Neural cell (in vitro differentiated cells): ENCODE data around the gene PDF. TPM values are rescaled to one million over a fixed set of nuclear protein-coding genes. Genes with fewer than 3 reads are reported as not detected.

Experiments used
- H2AFZ ChIP-seq: fragments of 200-600, 300-800 bp; sonication (generic), shearing (Covaris generic); 2 replicates; pipeline ENCODE4 v1.6.0; 2014; ENCODE audit warnings: low read depth, mild to moderate bottlenecking, antibody characterized with exemption, low read length, moderate library complexity
- H3F3A ChIP-seq: fragments of 200-600 bp; shearing (Covaris generic); 2 replicates; pipeline ENCODE4 v1.6.1; 2016; ENCODE audit warnings: mild to moderate bottlenecking, moderate library complexity, mixed read lengths, antibody characterized with exemption, low read length; ENCODE audit not compliant: insufficient read depth, poor library complexity, severe bottlenecking
- H3K27ac ChIP-seq: fragments of 200-600, 300-800 bp; sonication (generic), shearing (Covaris generic); 2 replicates; pipeline ENCODE4 v1.5.1; 2014; ENCODE audit warnings: mild to moderate bottlenecking, low read length, moderate library complexity
- H3K27me3 ChIP-seq: fragments of 300-800, 200-600 bp; sonication (generic), shearing (Covaris generic); 2 replicates; pipeline ENCODE4 v1.6.0; 2014; ENCODE audit warnings: mild to moderate bottlenecking, low read depth, low read length, moderate library complexity; ENCODE audit not compliant: insufficient read depth
- H3K36me3 ChIP-seq: fragments of 300-800, 200-600 bp; sonication (generic), shearing (Covaris generic); 2 replicates; pipeline ENCODE4 v1.5.1; 2014; ENCODE audit warnings: mild to moderate bottlenecking, antibody characterized with exemption, low read length, moderate library complexity; ENCODE audit not compliant: insufficient read depth
- H3K4me2 ChIP-seq: fragments of 300-800, 200-600 bp; sonication (generic), shearing (Covaris generic); 2 replicates; pipeline ENCODE4 v1.6.0; 2014; ENCODE audit warnings: mild to moderate bottlenecking, low read length
- H3K4me3 ChIP-seq: fragments of 300-800, 200-600 bp; sonication (generic), shearing (Covaris generic); 2 replicates; pipeline ENCODE4 v1.5.1; 2014; ENCODE audit warnings: mild to moderate bottlenecking, low read length, moderate library complexity
- H3K79me2 ChIP-seq: fragments of 200-600 bp; shearing (Covaris generic); replicated peaks from 2 replicates; pipeline ENCODE4 v1.6.0; 2014; ENCODE audit warnings: mild to moderate bottlenecking, low read length, moderate library complexity; ENCODE audit not compliant: insufficient read depth
- H3K9ac ChIP-seq: fragments of 300-800, 200-600 bp; sonication (generic), shearing (Covaris generic); 2 replicates; pipeline ENCODE4 v1.6.1; 2016; ENCODE audit warnings: mild to moderate bottlenecking, low read length, mixed read lengths
- H3K9me2 ChIP-seq: fragments of 200-600 bp; shearing (Covaris generic); 2 replicates; pipeline ENCODE4 v1.6.1; 2016; ENCODE audit warnings: mild to moderate bottlenecking, low read length, mixed read lengths; ENCODE audit not compliant: insufficient read depth
- H3K9me3 ChIP-seq: fragments of 200-600, 300-800 bp; sonication (generic), shearing (Covaris generic); 2 replicates; pipeline ENCODE4 v1.6.1; 2016; ENCODE audit warnings: mild to moderate bottlenecking, mixed run types, low read length, moderate library complexity, mixed read lengths
- H4K20me1 ChIP-seq: fragments of 200-600 bp; shearing (Covaris generic); 2 replicates; pipeline ENCODE4 v1.6.1; 2016; ENCODE audit warnings: mild to moderate bottlenecking, mixed run types; ENCODE audit not compliant: insufficient read depth
- EP300 ChIP-seq: fragments of 450-650 bp; conservative IDR thresholded peaks from 2 replicates; pipeline ENCODE4 v1.6.1; 2014; ENCODE audit warnings: antibody characterized with exemption, mild to moderate bottlenecking, moderate library complexity; ENCODE audit not compliant: poor library complexity, severe bottlenecking
- EZH2 ChIP-seq: fragments of 200-600, 300-800 bp; shearing (Covaris generic), sonication (generic); IDR thresholded peaks from 2 replicates; pipeline ENCODE4 v1.6.1; 2014; ENCODE audit warnings: antibody characterized with exemption, low read length, borderline replicate concordance, mild to moderate bottlenecking; ENCODE audit not compliant: insufficient read depth, poor library complexity, severe bottlenecking
- MXI1 ChIP-seq: fragments of 450-650 bp; conservative IDR thresholded peaks from 2 replicates; pipeline ENCODE4 v1.6.1; 2014; ENCODE audit warnings: antibody characterized with exemption, mild to moderate bottlenecking; ENCODE audit not compliant: poor library complexity, severe bottlenecking
- POLR2AphosphoS5 ChIP-seq: IDR thresholded peaks from 2 replicates; pipeline ENCODE4 v1.6.1; 2012
- RAD21 ChIP-seq: fragments of 450-650 bp; conservative IDR thresholded peaks from 2 replicates; pipeline ENCODE4 v1.6.1; 2014; ENCODE audit warnings: antibody characterized with exemption, mild to moderate bottlenecking, moderate library complexity
- SMC3 ChIP-seq: fragments of 450-650 bp; conservative IDR thresholded peaks from 2 replicates; pipeline ENCODE4 v1.6.1; 2014; ENCODE audit warnings: antibody characterized with exemption, mild to moderate bottlenecking, moderate library complexity; ENCODE audit not compliant: poor library complexity
- TAF1 ChIP-seq: IDR thresholded peaks from 2 replicates; pipeline ENCODE4 v1.6.1; 2012; ENCODE audit warnings: low read depth
- polyA plus RNA-seq: library from polyadenylated mRNA; depleted of rRNA; stranded (reverse); fragments of >200 nt; gene quantifications from 2 replicates; pipeline ENCODE4 v1.2.3, GENCODE V29; 2014
- TF ChIP-seq, protein P1 (sequence below): IDR thresholded peaks from 2 replicates; pipeline ENCODE4 v1.6.1; 2012; ENCODE audit warnings: borderline replicate concordance
- TF ChIP-seq, protein P2 (sequence below): fragments of 450-650 bp; IDR thresholded peaks from 2 replicates; pipeline ENCODE4 v1.5.1; 2014; ENCODE audit warnings: antibody characterized with exemption, mild to moderate bottlenecking, moderate library complexity; ENCODE audit not compliant: poor library complexity, severe bottlenecking

The PDF gene
- polyA plus RNA-seq, 1 donor from 2014 or later: 5.1 TPM

DNA sequence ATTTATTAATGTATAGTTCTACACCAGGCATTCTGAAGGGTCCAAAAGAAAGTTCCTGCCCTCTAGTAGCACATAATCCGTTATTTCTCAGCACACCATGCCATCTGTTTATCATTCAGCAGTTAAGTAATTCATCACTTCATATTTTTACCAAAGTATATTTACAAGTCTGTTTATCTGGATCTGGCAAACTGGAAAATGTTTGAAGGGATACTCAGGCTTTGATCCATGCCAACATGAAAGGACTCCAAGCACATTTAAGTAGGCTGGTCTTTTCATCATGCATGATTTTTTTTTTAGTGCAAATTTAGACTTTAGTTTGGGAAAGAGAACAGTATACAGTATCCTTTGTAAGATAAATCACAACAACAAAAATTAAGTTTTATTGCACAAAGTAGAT is 23.3 kb downstream of the PDF start:
- H3K9me2 ChIP-seq: no peaks in the 10 kb centered on the region
- H3K27me3 ChIP-seq: no peaks in the 10 kb centered on the region
- H3K79me2 ChIP-seq: peaks cover 6% of the 10 kb centered on the region
- H2AFZ ChIP-seq: no peak overlapping the region
- H3F3A ChIP-seq: no peaks in the 10 kb centered on the region
- H4K20me1 ChIP-seq: no peaks in the 10 kb centered on the region
- no peak overlapping the region for H3K27ac ChIP-seq
- TF ChIP-seq RAD21: no peak
- no peak for TF ChIP-seq TAF1
- no peak for TF ChIP-seq EZH2
- TF ChIP-seq MXI1: no peak
- no peak for TF ChIP-seq EP300
- H3K36me3 ChIP-seq: no peaks in the 10 kb centered on the region
- H3K4me3 ChIP-seq: no peak overlapping the region
- no peak overlapping the region for H3K9ac ChIP-seq
- H3K4me2 ChIP-seq: no peak overlapping the region
- H3K9me3 ChIP-seq: no peaks in the 10 kb centered on the region

DNA sequence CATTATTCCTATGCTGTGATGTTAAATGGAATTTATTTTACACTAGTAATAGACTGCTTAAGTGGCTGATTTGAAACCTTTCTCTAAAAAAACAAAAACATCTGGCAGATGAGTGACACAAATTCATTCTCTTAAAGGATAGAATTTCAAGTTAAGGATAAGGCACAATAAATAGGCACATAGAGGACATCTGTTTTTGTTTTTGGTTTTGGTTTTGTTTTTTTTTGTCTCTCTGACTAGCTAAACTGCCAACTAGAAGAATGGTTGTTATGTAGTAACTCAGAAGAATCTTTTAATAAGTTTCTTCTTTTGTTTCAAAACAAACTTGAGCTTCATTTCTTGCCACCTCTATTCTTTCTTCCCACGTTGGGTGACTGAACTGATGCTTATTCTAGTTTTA is 24.4 kb downstream of the PDF start:
- Histone ChIP-seq H3K36me3 (no peaks in the 10 kb centered on the region), H3K27me3 (no peaks in the 10 kb centered on the region), H2AFZ (no peak overlapping the region), H3K4me3 (no peak overlapping the region), H3K9ac (no peak overlapping the region), H3K79me2 (no peaks in the 10 kb centered on the region), H3K27ac (no peak overlapping the region), H3K4me2 (no peak overlapping the region), H3K9me3 (no peaks in the 10 kb centered on the region), H3F3A (no peaks in the 10 kb centered on the region), H3K9me2 (no peaks in the 10 kb centered on the region), H4K20me1 (no peaks in the 10 kb centered on the region)
- TF ChIP-seq EP300 (no peak), EZH2 (no peak), SMC3 (no peak), POLR2AphosphoS5 (no peak), TAF1 (no peak)
- TF ChIP-seq, protein P1, sequence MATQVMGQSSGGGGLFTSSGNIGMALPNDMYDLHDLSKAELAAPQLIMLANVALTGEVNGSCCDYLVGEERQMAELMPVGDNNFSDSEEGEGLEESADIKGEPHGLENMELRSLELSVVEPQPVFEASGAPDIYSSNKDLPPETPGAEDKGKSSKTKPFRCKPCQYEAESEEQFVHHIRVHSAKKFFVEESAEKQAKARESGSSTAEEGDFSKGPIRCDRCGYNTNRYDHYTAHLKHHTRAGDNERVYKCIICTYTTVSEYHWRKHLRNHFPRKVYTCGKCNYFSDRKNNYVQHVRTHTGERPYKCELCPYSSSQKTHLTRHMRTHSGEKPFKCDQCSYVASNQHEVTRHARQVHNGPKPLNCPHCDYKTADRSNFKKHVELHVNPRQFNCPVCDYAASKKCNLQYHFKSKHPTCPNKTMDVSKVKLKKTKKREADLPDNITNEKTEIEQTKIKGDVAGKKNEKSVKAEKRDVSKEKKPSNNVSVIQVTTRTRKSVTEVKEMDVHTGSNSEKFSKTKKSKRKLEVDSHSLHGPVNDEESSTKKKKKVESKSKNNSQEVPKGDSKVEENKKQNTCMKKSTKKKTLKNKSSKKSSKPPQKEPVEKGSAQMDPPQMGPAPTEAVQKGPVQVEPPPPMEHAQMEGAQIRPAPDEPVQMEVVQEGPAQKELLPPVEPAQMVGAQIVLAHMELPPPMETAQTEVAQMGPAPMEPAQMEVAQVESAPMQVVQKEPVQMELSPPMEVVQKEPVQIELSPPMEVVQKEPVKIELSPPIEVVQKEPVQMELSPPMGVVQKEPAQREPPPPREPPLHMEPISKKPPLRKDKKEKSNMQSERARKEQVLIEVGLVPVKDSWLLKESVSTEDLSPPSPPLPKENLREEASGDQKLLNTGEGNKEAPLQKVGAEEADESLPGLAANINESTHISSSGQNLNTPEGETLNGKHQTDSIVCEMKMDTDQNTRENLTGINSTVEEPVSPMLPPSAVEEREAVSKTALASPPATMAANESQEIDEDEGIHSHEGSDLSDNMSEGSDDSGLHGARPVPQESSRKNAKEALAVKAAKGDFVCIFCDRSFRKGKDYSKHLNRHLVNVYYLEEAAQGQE: no peak
- TF ChIP-seq, protein P2, sequence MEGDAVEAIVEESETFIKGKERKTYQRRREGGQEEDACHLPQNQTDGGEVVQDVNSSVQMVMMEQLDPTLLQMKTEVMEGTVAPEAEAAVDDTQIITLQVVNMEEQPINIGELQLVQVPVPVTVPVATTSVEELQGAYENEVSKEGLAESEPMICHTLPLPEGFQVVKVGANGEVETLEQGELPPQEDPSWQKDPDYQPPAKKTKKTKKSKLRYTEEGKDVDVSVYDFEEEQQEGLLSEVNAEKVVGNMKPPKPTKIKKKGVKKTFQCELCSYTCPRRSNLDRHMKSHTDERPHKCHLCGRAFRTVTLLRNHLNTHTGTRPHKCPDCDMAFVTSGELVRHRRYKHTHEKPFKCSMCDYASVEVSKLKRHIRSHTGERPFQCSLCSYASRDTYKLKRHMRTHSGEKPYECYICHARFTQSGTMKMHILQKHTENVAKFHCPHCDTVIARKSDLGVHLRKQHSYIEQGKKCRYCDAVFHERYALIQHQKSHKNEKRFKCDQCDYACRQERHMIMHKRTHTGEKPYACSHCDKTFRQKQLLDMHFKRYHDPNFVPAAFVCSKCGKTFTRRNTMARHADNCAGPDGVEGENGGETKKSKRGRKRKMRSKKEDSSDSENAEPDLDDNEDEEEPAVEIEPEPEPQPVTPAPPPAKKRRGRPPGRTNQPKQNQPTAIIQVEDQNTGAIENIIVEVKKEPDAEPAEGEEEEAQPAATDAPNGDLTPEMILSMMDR: no peak

DNA sequence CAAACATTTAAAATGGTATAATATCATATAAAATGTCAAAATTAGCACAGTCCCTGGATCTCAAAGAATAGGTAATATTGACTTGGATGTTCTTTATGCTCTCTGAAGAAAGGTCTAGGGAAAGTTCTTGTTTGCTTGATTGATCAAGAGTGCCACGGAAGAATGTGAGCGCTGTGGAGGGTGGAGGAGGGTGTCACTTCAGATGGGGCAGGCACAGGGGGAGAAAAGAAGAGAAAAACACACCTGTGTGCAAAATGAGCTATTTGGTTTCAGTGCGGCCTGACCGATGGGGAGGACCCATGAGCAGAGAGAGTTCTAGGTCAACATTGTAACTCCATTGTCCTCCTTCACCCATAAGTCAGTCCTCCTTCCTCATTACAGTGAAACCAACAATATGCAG is 28.1 kb downstream of the PDF start:
- H3K27ac ChIP-seq: no peak overlapping the region
- no peak overlapping the region for H3K4me2 ChIP-seq
- H3K9ac ChIP-seq: no peak overlapping the region
- H3K9me2 ChIP-seq: no peaks in the 10 kb centered on the region
- H2AFZ ChIP-seq: no peak overlapping the region
- H3K9me3 ChIP-seq: no peaks in the 10 kb centered on the region
- no peaks in the 10 kb centered on the region for H3F3A ChIP-seq
- TF ChIP-seq TAF1 (no peak), EZH2 (no peak), MXI1 (no peak), EP300 (no peak)
- TF ChIP-seq, protein P2: no peak
- TF ChIP-seq, protein P1: no peak
- H3K36me3 ChIP-seq: no peaks in the 10 kb centered on the region
- no peaks in the 10 kb centered on the region for H3K27me3 ChIP-seq
- H3K79me2 ChIP-seq: no peaks in the 10 kb centered on the region
- H4K20me1 ChIP-seq: no peaks in the 10 kb centered on the region
- no peak overlapping the region for H3K4me3 ChIP-seq
